ENCODE results near the gene SLC22A1.

DNA sequence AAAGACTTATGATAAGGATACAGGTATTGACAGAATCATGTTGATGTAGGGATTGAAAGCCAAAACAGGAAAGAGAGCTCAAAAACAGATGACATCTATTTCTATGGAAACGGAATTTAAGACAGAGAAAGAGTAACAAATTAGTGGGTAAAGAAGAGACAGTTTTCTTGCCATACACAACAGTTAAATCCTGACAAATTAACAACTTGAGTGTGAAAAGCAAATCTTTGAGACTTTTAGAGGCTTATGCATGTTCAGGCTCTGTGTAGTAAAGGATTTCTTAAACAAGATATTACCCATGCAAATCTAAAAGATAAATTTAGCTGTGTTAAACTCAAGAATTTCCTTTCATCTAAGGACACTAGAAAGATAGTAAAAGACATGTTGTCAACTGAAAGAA lies 68.5 kb downstream of the SLC22A1 start:
- TF ChIP-seq, protein P1, sequence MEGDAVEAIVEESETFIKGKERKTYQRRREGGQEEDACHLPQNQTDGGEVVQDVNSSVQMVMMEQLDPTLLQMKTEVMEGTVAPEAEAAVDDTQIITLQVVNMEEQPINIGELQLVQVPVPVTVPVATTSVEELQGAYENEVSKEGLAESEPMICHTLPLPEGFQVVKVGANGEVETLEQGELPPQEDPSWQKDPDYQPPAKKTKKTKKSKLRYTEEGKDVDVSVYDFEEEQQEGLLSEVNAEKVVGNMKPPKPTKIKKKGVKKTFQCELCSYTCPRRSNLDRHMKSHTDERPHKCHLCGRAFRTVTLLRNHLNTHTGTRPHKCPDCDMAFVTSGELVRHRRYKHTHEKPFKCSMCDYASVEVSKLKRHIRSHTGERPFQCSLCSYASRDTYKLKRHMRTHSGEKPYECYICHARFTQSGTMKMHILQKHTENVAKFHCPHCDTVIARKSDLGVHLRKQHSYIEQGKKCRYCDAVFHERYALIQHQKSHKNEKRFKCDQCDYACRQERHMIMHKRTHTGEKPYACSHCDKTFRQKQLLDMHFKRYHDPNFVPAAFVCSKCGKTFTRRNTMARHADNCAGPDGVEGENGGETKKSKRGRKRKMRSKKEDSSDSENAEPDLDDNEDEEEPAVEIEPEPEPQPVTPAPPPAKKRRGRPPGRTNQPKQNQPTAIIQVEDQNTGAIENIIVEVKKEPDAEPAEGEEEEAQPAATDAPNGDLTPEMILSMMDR (tag by site-specific recombination; IDR thresholded peaks at IDR 0.05) = no peak
- TF ChIP-seq ZNF792 (tag by site-specific recombination; IDR thresholded peaks at IDR 0.05) = no peak
- TF ChIP-seq, protein P2, sequence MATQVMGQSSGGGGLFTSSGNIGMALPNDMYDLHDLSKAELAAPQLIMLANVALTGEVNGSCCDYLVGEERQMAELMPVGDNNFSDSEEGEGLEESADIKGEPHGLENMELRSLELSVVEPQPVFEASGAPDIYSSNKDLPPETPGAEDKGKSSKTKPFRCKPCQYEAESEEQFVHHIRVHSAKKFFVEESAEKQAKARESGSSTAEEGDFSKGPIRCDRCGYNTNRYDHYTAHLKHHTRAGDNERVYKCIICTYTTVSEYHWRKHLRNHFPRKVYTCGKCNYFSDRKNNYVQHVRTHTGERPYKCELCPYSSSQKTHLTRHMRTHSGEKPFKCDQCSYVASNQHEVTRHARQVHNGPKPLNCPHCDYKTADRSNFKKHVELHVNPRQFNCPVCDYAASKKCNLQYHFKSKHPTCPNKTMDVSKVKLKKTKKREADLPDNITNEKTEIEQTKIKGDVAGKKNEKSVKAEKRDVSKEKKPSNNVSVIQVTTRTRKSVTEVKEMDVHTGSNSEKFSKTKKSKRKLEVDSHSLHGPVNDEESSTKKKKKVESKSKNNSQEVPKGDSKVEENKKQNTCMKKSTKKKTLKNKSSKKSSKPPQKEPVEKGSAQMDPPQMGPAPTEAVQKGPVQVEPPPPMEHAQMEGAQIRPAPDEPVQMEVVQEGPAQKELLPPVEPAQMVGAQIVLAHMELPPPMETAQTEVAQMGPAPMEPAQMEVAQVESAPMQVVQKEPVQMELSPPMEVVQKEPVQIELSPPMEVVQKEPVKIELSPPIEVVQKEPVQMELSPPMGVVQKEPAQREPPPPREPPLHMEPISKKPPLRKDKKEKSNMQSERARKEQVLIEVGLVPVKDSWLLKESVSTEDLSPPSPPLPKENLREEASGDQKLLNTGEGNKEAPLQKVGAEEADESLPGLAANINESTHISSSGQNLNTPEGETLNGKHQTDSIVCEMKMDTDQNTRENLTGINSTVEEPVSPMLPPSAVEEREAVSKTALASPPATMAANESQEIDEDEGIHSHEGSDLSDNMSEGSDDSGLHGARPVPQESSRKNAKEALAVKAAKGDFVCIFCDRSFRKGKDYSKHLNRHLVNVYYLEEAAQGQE (tag by site-specific recombination; IDR thresholded peaks at IDR 0.05) = no peak
- TF ChIP-seq ZNF366 (tag by site-specific recombination; conservative IDR thresholded peaks at IDR 0.05) = no peak
